HG03442 (cell line): ENCODE data around the gene ADGRF4.
"Not testable (repeated sequence)": the region's sequence is repeated elsewhere in the genome, so short reads cannot be mapped to it uniquely, and the experiment has no call there.

ENCODE experiments used
- ATAC-seq: cut with Tn5 transposase; IDR thresholded peaks from one replicate; pipeline ENCODE4 v1.9.1; 2021; ENCODE audit warnings: mild to moderate bottlenecking, moderate library complexity; ENCODE audit not compliant: unreplicated experiment

ADGRF4 gene

GRCh38 chr6:47734831-47735481, 36.6 kb downstream of the ADGRF4 start:
- ATAC-seq = no peak

DNA sequence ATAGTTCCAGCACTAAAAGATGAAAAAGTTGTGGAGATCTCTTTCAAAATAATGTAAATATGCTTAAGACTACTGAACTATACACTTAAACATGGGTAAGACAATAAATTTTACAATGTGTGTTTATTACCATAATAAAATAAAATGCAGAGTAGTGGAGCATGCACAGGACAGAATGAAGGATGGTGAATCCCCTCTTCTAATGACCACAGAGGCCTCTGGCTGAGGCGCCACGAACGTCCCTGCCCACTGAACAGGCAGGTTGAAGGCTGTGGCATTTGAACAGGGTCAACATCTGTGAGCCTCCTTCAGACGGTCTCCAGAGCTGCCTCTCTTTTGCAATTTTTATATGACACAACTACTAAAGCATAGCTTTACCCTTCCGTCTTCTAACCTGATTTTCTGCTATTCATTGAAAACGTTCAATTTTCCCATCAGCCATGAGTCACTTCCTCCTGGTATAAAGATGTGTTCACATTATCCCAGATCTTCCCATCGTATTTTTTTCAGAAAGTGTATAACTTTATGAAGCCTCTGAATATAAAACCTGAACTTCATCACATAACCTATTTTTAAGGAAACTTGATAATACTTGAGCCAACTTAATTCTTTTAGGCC, 37.8 kb downstream of the ADGRF4 start:
- ATAC-seq = no peak

DNA sequence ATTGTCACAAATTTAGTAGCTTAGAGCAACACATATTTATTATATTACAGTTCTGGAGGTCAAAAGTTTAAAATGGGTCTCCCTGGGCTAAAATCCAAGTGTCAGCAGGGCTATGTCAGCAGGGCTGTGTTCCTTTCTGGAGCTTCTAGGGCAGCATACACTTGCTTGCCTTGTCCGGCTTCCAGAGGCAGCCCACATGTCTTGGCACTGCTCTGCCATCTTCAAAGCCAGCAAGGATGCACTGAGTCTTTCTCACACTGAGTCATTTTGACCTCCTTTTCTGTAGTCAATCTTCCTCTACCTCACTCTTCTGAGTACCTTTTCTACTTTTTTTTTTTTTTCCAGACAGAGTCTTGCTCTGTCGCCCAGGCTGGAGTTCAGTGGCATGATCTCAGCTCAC, 39.0 kb downstream of the ADGRF4 start:
- no peak for ATAC-seq

DNA sequence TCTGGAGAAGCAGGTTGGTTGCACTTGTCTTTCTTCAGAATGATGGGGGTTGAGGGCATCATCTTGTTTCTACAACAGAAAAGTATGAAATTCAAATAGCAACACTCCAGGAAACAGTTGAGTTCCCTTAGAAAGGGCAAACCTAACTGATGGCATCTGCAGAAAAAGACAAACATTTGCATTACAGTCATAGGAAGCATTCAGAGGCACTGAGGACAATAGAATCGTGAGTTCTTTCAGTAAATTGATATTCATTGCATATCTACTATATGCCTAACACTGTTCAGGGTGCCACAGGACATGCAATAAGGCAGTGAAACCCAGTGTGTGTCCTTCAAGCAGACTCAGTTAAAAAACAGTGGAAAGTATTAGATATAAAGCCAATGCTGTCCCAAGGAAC, 42.3 kb downstream of the ADGRF4 start:
- ATAC-seq = no peak

DNA sequence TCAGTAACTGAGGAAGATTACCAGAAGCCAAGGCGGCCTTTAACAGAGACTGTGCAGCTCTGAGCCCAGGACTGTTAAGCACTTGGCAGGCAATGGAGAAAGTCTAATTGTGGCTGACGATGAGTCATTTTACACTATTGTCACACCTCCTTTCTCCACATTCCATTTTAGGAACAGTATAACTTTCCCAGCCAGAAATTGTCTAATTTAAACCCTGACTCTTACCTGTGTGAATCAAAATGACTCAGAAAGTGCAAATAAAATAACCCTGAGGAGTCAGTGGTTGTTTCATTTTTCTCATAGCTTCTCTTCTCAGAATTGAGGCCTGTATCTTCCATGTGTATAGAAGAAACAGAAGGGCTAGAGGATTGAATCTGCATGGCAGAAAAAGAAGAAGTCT, 43.4 kb downstream of the ADGRF4 start:
- ATAC-seq = peak; percentile 87

DNA sequence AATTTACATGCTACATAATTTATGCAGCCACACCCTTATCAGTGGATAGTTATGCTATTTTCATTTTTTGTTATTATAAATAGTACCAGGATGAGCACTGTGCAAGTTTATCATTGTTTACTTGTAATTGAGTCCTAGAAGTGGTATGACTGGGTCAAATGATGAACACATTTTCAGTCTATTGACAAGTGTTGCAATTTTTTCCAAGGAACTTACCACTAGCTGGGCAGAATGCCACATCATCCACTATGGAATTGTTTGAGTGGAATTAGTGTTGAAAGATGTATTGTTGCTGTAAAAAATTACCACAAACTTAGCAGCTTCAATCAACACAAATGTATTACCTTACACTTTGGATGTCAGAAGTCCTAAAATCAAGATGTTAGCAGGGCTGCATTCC, 45.4 kb downstream of the ADGRF4 start:
- no peak for ATAC-seq

- ATAC-seq = not testable (repeated sequence)
These were observed 46.9 kb downstream of the ADGRF4 start for GRCh38 chr6:47745269-47745668.

DNA sequence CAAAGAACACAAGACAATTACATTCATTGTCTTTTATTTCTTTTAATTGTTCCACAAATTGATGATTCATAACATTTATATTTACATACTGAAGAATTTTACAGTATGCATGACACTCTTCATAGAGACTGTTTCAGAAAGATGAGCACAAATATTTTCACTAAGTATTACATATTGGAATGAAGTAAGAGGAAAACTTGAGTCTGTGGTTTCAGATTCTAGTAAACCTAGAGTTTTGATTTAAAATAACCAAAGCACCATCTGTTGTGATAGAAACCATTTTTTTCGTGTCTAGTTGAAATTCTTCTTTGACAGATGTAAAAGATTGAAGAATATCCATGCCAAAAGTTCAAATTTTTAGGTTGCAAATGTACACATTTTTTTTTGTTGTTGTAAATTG, 51.4 kb downstream of the ADGRF4 start:
- ATAC-seq = no peak

DNA sequence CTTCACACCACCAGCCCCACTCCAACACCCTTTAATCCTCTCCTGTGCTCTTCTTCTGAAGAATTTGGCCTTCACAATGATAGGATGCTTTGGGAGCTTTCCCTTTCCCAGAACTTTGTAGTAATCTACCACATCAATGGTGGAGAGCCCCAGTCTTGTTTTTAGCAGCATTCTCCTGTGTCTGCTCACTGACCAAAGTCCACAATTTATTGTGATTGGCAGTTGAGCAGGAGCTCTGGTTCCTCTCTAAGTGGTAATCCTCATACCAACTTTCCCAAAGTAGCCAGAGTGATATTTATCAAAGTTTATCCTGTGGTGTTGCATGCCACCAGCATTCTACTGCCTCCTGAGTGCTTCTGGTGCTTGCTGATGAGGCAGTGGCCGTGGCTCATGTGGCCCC, 54.4 kb downstream of the ADGRF4 start:
- ATAC-seq = no peak

- no peak for ATAC-seq
These were observed 61.0 kb downstream of the ADGRF4 start for GRCh38 chr6:47759364-47759763.

DNA sequence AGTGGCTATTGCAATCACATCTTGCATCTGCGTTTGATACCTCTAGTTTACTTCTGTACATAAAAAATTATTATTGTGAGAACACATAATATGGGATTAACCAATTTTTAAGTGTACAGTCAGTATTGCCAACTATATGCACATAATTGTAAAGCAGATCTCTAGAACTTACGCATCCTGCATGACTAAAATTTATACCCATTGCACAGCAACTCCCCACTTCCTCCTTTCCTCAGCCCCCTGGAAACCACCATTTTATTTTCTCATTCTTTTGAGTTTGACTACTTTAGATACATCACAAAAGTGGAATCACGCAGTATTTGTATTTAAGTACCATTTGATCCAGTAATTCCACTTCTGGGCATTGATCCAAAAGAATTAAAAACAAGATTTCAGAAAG, 64.1 kb downstream of the ADGRF4 start:
- no peak for ATAC-seq

- no peak for ATAC-seq
These were observed 68.1 kb downstream of the ADGRF4 start for GRCh38 chr6:47766445-47766844.

- no peak for ATAC-seq
These were observed 68.7 kb downstream of the ADGRF4 start for GRCh38 chr6:47767102-47767501.

- ATAC-seq = no peak
These were observed 71.6 kb downstream of the ADGRF4 start for GRCh38 chr6:47769982-47770381.
